T-helper 2 cell treated with Interferon-gamma antibody and Interleukin-4, amounts not matched to agents 100 ng/mL and 5 ng/mL, for 36 hours (primary cell): ENCODE measurements around the gene TAF10. TPM values are rescaled to one million over a fixed set of nuclear protein-coding genes. Genes with fewer than 3 reads are reported as not detected.

Source experiments
- intact Hi-C: fragments of 100-400 bp; cut with micrococcal nuclease; formaldehyde crosslinking; loops from one replicate; pipeline ENCODE4 v1.15.1; 2023
- total RNA-seq: library from RNA; stranded (reverse); gene quantifications from 2 replicates; pipeline ENCODE4 v1.2.3, GENCODE V29; 2022

TAF10 gene
- total RNA-seq, 1 donor from 2014 or later: 133 TPM

DNA sequence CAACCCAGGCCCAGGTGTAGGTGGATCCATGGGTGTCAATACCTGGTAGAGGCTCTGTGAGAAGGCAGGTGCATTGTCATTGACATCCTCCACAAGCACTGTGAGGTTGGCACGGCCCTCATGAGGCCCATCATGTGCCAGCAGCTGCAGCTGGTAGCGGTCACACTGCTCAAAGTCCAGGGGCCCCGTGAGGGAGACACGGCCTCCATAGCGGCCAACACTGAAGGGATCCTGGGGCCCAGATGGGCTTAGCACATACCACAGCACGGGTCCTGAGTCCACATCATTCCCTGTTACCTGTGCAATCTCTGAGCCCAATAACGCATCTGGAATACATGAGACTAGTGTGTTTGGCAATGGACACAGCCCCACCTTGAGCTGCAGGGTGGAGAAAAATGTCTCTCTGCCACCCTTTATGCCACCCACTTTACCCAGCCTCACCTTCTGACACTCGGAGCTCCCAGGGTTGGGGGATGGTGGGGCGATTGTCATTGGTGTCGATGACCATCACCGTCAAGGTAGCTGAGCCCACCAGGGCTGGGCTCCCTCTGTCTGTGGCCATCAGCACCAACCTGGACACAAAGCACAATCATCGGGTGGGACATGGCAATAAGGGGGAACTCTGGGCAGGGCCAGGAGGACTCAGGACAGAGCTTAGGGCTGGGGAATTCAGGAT lies 13.3 kb upstream of the TAF10 start:
- intact Hi-C loops: no loop called here

DNA sequence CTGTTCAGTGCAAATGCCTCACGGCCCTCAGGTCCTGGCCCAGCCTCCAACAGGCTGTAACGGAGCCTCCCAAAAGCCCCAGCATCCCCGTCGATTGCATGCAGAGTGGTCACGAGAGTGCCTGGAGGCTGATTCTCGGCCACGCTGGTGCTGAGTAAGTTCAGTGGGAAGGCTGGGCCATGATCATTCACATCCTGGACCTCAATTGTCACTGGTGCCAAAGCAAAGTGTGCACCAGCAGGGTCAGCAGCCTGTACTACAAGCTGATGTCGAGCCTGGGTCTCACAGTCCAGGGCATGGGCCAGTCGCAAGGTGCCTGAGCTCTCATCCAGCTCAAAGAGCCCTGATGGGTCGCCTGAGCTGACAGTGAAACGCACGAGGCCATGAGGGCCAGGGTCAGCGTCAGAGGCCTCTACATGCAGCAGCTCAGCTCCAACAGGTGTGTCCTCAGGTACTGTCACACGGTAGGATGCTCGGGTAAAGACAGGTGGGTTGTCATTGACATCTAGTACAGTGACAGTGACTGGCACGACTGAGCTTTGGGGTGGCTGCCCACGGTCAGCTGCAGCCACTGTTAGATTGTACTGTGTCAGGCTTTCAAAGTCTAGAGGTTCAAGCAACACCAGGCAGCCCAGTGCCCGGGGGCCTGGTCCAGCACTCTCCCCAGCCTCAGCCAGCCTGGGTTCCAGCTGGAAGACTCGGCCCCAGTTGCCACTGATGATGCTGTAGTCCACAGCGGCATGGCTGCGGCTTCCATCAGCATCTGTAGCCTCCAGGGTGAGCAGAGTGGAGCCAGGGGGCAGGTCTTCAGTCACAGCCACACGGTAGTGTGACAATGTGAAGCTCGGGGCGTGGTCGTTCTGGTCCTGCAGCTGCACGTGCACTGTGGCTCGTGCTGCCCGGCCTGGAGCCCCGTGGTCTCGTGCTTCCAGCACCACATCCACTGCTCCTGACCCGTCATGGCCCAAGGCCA lies 11.7 kb upstream of the TAF10 start:
- intact Hi-C loops: no loop called here

DNA sequence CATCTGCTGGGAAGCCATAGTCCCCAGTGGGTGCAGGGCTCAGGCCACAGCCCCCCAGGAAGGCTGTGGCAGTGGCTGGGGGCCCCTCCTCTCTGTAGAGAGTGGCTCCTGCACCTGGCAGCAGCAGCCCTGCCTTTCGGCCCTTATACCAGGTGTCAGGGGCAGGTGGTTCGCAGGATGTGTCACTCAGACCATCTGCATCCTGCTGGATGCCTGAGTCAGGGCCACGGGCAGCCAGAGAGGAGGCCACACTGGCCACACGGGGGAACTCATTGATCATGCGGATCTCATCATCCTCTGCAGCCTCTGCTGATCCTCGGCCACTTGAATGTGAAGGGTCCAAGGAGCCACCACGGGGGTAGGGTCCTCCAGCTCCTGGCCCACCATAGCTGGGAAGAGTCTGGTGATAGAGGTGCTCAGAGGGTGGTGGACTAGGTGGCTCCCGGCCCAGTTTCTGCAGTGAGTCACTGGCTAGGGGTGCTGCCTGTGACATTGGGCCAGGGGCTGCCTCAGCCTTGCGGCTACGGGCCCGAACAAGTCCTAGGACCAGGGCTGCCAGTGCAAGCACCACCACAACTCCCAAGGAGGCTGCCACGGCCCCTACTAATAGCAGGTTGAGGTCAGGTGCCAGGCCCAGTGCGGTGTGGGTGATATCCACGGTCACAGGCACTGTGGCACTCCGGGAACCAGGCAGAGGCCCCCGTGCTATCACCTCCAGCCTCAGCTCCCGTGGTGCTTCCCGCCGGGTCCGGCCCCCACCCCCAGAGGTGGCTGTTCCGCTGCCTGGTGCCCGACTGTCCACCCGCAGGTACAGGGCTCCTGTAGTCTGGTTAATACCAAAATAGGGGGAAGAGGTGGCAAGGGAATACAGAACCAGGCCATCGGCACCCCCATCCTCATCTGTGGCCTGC lies 10.5 kb upstream of the TAF10 start:
- intact Hi-C loops: no loop called here

DNA sequence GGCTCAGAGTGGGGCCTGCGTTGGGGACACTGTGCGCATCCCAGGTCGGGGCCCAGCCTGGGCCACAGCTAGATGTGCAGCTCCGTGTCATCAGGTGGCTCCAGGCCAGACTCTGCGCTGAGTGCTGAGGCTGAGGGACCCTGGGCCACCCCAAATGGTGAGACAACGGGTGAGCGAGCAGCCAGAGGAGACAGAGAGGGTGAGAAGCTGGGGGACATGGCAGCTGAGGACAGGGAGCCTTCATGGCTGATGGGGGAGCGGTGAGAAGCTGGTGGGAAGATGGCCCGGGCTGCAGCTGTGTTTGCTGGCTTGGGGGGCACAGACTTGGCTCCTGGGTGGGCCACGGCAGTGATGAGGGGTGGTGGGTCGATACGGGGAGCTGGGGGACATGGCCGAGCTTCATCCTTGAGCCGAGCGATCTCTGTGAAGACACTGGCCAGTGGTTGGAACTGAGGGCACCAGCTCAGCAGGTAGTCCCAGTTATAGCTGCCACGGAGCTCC lies 9.7 kb upstream of the TAF10 start:
- intact Hi-C loops: no loop called here

DNA sequence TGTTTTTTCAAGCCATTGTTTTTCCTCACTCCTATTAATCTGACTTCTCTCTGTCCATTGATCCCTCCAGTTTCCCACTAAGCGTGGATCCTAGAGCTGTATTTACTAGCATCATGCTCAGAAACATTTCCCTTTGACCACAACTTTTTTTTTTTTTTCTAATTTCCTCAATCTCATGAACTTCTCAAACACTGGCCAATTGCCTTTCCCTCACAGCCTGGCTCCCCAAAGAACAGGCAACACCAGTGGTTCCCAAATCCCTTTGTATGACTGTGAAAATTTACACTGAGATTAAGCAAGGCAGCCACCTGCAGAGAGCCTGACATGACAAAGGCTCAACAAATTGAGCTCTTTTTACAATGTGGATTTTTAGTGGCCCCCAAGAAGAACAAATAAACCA lies 8.6 kb upstream of the TAF10 start:
- intact Hi-C loops: no loop called here

DNA sequence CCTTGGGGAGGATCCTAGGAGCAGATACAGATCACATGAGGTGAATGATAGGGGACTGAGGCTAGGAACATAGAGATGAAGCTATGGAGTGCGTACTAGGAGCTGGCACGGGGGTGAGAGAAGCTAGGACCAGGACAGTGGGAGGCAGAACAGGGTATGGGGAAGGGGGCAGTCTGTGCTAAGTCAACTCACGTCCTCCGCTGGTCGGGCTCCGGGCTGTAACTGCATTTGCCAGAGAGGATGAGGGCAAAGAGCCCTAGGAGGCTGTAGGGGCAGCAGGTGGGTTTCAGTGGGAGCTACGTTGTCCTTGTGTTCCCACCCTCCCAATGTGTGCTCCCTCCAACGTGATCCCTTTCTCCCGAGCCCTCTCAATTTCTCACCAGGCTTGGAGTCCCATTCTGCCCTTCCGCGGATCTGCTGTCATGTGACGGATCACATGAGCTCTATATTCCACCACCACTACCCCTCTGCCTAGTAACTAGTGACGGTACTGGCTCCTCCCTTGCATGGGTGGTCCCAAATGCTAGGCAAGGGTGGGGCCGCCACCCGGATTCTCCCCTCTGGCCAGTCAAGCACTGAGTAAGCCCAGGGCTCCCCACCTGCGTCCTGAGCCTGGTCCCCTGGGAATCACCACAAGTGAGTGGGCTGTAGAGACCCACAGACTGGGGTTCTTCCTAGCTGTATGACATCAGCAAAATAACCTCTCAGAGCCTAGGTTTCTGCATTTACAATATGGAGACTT lies 7.2 kb upstream of the TAF10 start, which contains the start of gene TPP1:
TPP1 (minus strand) TSS at position 419 of the 742 bp plus-strand sequence; CDS start at position 397, 22 bp downstream.
- intact Hi-C loops: loop anchor here (1.0 to 2.0 kb wide), 3 partner anchors 15 to 64 kb away; partner anchors contain the start of gene MRPL17

DNA sequence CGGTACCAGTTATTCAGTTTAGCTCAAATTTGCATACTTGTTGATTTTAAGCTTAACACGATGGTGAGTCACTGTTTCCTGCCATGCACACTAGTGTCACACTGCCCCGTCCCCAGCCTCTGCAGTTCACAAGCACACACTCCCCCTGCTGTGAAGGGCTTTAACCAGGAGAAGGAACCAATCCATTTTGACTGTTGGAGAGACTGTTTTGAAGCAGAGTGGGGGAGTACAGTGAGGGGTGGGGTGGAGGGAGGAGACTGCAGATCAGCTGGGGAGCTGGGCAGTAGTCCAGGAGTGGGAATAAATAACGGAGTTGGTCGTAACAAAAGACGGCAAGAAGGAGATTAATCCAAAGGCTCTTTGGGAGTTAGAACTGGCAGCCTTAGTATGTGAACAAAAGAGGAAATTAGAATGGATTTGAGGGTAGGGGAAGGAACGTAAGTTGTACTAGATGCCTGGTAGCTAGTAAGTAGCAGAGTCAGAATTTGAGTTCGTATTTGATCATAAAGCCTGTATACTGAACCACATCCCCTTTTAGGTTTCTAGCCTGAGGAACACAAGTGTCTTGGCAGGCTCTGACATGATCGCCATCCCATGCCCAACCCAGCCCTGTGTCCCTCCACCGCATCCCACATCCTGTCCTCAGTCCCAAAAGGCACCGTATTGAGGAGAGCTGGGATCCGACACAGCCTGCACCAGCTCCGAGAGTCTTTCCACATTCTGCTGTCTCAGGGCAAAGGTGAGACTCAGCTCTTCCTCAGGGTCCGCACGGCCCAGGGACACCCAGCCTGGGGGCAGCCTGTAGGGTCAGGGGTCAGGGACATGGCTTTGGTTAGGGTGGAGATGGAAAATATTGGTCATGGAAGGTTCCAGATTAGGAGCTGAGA lies 6.3 kb upstream of the TAF10 start:
- intact Hi-C loops: loop anchor here (1.0 to 2.0 kb wide), 3 partner anchors 14 to 65 kb away; partner anchors contain the start of gene MRPL17

DNA sequence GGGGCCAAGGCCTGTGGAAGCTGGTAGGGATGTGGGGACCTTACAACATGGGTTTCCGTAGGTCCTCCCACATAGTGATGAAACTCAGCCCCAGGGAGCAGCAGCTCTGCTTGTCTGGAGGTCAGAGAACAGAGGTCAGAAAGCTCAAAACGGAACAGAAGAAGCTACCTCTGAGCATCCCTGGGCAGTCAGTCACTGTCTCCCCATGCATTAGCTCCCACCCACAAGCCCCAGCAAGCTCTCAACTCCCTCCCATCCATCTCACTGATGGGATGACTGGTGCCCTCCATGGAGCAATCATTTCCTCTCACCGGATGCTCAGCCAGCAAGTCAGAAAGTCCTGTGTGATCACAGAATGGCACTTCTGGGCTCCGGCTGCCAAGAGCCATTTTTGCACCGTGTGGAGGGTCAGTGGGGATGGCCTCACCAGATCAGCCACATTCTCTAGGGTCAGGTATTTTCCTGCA lies 5.3 kb upstream of the TAF10 start:
- intact Hi-C loops: no loop called here

DNA sequence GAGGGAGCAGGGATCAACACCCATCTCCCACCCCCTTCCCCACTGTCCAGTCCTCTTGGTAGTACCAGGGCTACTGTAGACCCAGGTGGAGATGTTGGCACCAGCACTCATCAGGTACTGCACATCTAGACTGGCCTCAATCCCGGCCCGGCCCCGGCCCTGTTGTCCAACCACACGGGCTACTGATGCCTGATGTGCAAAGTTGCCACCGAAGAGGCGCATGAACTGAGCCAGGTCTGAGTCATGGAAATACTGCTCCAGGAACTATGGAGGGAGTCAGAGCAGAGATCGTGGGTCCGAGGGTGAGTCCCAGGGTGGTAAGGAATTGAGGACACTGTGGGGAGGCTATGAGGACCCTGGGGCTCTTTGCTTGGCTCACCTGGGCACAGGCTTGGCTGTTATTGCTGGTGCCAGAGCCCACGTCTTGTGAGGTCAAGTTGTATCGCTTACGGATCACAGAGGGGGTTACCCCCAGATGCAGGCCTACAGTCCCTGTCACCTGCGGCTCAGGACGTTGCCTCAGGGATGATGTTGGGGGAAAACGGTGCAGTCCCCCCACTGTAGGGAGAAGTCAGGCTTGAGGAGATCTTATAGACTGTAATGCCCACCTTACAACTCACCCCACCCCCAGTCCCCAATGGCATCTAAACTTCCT lies 4.7 kb upstream of the TAF10 start:
- intact Hi-C loops: no loop called here

DNA sequence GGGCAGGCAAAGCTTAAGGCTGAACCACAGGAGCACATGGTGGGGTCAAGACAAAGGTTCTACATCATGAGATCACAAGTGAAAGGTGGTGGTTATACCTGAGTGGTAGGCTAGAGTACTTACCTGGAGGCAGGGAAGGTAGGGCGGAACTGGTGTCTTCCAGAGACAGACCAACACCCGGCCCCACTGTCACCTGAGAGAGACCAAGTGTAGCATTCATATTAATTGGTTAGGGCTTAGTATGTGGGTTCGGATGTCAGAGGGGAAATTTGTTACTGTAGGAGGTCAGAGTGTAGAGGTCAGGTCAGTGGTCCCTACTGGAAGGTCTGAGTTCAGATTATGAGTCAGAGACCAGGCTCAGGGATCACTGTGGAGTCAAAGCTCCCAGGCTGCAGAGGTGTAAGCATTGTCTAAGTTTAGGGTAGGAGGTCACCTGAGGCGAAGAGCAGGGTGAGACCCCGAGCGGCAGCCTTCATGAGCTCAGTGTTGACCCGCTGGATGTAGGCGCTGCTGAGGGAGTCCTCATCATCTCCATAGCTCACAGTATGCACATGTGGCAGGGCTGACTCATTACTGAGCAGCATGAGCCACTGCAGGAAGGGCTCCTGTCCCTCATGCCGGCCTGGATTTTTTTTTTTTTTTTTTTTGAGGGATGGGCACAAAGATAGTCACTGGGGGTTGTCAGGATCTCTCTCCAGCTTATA lies 4.0 kb upstream of the TAF10 start:
- intact Hi-C loops: no loop called here

DNA sequence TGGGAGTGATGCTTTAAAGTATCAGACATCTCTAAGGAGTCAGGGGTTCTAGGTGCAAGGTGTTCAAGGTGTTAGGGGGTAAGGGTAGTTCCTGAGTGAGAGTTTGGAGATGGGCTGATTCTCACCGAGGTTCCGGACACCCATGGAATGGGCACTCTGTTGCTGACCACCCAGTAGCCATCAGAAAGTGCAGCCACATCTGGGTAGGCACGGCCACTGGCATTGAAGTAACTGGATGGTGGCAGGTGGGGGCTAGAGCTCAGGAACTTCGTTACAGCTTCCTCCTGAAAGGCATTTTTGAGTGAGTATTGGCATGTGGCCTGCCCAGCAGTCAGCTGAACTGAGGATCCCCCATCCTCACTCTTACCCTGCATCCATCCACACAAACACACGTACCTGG lies 3.0 kb upstream of the TAF10 start:
- intact Hi-C loops: no loop called here

DNA sequence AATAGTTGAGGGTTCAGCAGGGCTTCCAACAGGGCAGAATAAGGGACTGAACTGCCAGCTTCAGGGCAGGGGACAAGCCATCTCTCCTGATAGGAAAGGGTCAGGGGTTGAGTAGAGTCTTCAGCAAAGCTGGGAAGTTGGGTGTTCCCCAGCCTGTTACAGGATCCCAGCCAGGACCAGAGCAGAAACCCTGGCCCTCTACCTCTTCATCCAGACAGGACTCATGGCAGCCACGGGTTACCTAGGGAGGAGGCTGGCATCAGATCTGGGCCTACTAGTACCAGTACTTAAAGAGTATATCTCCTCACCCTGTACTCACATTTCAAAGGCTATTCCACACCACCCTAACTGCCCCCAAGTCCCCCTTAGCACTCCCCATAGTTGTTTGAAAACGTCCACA lies 2.4 kb upstream of the TAF10 start:
- intact Hi-C loops: loop anchor here (5.0 kb wide), 1 partner anchor 313 kb away; the partner anchor contains the start of gene ZNF215

DNA sequence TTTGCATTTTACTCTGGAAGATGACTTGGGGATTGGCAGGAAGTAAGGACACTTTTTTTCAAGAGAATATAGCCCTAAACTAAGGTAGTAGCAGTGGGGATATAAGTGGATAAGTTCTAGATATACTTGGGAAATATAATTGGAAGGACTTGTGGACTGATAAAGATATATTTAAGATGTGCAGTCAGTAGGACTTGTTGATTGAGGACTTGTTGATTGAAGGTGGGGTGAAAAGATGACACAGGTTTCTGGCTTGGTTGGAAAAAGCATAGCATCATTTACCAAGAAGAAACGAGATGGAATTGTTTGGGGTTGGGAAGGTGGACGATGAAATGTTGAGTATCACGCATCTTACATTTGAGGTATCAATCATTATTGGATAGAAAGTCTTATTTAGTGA lies 1.5 kb upstream of the TAF10 start:
- intact Hi-C loops: loop anchor here (5.0 kb wide), 1 partner anchor 314 kb away; the partner anchor contains the start of gene ZNF215

DNA sequence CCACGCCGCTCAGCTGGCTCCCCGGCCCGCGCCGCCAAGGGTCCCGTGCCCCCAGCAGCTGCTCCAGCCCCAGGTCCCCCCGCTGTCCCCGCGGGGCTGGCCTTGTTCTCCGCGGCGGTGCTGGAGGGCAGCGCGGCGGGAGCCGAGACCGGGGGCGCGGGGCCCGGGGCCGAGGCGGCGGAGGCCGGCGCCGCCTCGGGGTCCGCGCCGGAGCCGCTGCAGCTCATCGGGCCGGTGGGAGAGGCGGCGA lies 128 bp downstream of the TAF10 start:
- intact Hi-C loops: loop anchor here (1.0 to 5.0 kb wide), 5 partner anchors 9 to 378 kb away; partner anchors contain the start of genes FHIP1B, ILK, MRPL17 and RRP8

DNA sequence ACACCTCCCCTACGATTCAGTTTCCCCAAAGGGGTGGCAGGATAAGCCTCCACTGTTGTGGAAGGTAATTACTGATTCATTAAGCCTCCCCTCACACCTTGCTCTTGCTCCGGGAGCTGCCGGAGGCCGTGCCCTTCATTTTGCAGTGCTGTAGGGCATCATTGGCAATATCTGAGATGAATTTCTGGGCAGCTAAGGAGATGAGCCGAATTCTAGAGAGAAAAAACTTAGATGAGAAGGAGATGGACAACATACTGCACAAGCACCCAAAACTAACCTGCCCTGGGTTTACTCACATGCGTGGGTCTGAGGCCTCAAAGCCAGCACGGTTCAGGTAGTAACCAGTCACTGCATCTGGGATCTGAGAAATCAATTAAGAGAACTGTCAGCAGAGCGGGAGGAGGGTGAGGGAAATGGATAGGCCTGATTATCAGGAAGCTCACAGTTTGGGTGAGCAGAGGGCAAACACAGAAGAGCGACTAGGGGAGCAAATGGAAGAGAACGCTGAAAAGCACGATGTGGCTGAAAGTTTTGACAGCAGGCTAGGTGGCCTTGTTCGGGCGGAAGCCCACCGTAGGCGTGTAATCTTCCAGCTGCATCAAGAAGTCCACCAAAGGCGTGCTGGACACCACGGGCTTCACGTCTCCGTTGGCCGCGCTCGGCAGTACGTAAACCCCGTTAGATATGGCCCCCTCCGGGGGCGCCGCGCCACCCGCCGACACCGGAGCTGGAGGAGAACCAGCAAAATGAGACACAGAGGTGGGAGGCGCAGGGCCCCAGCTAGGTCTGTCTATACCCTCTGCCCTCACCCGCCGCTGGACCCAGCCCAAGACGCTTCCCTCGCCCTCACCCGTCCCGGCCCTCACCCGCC lies 689 bp downstream of the TAF10 start:
- intact Hi-C loops: loop anchor here (5.0 kb wide), 1 partner anchor 316 kb away; the partner anchor contains the start of gene ZNF215

DNA sequence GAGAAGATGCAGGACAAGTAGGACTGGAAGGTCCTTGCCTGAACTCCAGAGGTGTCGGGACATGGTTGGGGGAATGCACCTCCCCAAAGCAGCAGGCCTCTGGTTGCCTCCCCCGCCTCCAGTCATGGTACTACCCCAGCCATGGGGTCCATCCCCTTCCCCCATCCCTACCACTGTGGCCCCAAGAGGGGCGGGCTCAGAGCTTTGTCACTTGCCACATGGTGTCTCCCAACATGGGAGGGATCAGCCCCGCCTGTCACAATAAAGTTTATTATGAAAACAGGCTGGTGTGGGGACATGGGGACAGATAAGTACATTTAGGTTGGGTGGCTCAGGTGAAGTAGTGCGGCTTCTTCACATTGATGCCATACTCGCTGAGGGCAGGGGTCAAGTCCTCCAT lies 1.4 kb downstream of the TAF10 start:
- intact Hi-C loops: loop anchor here (5.0 kb wide), 1 partner anchor 317 kb away; the partner anchor contains the start of gene ZNF215

DNA sequence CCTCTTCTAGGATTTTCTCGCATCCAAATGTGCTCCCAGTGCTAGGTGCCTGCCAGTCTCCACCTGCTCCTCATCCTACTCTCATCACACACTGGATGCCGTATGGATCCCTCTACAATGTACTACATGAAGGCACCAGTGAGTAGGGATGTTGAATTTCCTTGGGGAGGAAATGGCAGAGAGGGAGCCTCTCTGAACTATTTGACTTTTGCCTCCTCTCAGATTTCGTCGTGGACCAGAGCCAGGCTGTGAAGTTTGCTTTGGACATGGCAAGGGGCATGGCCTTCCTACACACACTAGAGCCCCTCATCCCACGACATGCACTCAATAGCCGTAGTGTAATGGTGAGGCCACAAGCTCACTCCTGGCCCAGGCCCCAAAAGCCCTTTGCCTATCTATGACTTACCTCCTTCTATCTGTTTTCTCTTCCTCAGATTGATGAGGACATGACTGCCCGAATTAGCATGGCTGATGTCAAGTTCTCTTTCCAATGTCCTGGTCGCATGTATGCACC lies 2.5 kb downstream of the TAF10 start:
- intact Hi-C loops: loop anchor here (5.0 kb wide), 1 partner anchor 318 kb away; the partner anchor contains the start of gene ZNF215
